Mesangial cell (primary cell): ENCODE measurements around the gene REN. TPM values are rescaled to one million over a fixed set of nuclear protein-coding genes. Genes with fewer than 3 reads are reported as not detected.

Experiments
- total RNA-seq: library from RNA; depleted of rRNA; stranded (reverse); fragments of >200 nt; gene quantifications from 2 replicates; pipeline ENCODE4 v1.2.3, GENCODE V29; 2015

REN gene
- total RNA-seq: 0.13 TPM in 1 of 2 replicates, not detected in the other

GRCh38 chr1:204166219-204166618 lies at the start of gene REN:
Gene REN, minus strand, starts transcription at chr1:204166337. Its CDS starts 44 bp downstream, at chr1:204166293.

GRCh38 chr1:204213668-204214662 lies 47.8 kb upstream of the REN start, which contains the start of gene GOLT1A:
Gene GOLT1A, minus strand, starts transcription at chr1:204213988. Its CDS starts 82 bp downstream, at chr1:204213906.

GRCh38 chr1:204196068-204196795 lies 30.1 kb upstream of the REN start, which contains the start of gene KISS1:
Gene KISS1, minus strand, starts transcription at chr1:204196491. Its CDS starts 3,615 bp downstream, at chr1:204192876.

GRCh38 chr1:204151552-204152309 lies 14.4 kb downstream of the REN start, which contains the start of gene ETNK2:
Gene ETNK2, minus strand, starts transcription at chr1:204152044. Its CDS starts 192 bp downstream, at chr1:204151852.

Other genes starting within 250 kb of the REN start
- gene SOX13, start 93.2 kb downstream of the REN start, total RNA-seq: 3.6 and 6.3 TPM in 2 replicates
- 9.8 and 19.3 TPM in 2 replicates for gene ETNK2, start 14.3 kb downstream of the REN start, total RNA-seq
- gene KISS1, start 30.2 kb upstream of the REN start, total RNA-seq: 0.49 and 2.3 TPM in 2 replicates
- 0.38 TPM in 1 of 2 replicates, not detected in the other for gene GOLT1A, start 47.7 kb upstream of the REN start, total RNA-seq
- 8.6 and 16.6 TPM in 2 replicates for gene PLEKHA6, start 193.6 kb upstream of the REN start, total RNA-seq
- gene PPP1R15B, start 245.5 kb upstream of the REN start, total RNA-seq: 25.7 and 28.8 TPM in 2 replicates